ENCODE data around the gene UBL4A. TPM values are rescaled to one million over a fixed set of nuclear protein-coding genes. Genes with fewer than 3 reads are reported as not detected.

UBL4A gene
- total RNA-seq, 1 experiment from 2014 or later = 38.8 TPM

DNA sequence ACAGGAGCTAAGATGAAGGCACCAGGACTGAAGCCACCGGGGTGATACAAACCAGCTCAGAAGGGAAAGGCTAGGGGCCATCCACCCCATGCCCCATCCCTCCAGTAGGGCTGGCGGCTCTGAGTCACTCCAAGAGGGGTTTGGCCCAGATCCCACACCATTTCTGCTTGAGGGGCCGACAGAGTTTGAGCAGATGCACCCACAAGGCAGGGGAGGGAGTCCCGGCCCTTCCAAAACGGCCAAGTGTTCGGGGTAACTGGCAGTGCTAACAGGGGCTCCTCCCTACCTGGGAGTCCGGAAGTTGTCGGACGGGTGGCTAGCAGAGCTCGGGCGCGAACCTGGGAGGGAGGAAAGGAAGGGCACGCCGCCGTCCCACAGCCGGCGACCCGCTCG is 3.6 kb upstream of the UBL4A start:
- no peaks in the 10 kb centered on the region for H3K27me3 Mint-ChIP-seq (ENCODE audit: insufficient read depth, unreplicated experiment)
- H3K9me3 ChIP-seq = no peaks in the 10 kb centered on the region
- no TSS peak for BruUV-seq (replicated peaks)
- POLR2A ChIA-PET = interaction anchor here (0.5 to 1.9 kb wide), 15 partner anchors 9 to 316 kb away, joined by 3 to 16 read pairs (median 4); partner anchors contain the start of genes EMD, FAM3A, FAM50A and IKBKG
- peak overlapping the region; percentile 92 for H3K27ac Mint-ChIP-seq (ENCODE audit: unreplicated experiment)
- no peaks in the 10 kb centered on the region for H3K9me3 Mint-ChIP-seq (ENCODE audit: unreplicated experiment)
- TF ChIP-seq, protein P1, sequence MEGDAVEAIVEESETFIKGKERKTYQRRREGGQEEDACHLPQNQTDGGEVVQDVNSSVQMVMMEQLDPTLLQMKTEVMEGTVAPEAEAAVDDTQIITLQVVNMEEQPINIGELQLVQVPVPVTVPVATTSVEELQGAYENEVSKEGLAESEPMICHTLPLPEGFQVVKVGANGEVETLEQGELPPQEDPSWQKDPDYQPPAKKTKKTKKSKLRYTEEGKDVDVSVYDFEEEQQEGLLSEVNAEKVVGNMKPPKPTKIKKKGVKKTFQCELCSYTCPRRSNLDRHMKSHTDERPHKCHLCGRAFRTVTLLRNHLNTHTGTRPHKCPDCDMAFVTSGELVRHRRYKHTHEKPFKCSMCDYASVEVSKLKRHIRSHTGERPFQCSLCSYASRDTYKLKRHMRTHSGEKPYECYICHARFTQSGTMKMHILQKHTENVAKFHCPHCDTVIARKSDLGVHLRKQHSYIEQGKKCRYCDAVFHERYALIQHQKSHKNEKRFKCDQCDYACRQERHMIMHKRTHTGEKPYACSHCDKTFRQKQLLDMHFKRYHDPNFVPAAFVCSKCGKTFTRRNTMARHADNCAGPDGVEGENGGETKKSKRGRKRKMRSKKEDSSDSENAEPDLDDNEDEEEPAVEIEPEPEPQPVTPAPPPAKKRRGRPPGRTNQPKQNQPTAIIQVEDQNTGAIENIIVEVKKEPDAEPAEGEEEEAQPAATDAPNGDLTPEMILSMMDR (IDR thresholded peaks at IDR 0.05; ENCODE audit: insufficient read depth in 1 of 2, low read depth in 1 of 2, low read length in 1 of 2, severe bottlenecking in 1 of 2, unreplicated experiment in 1 of 2) = no peak
- intact Hi-C loops (cut with micrococcal nuclease; ENCODE audit: unreplicated experiment) = loop anchor here (1.0 to 2.0 kb wide), 2 partner anchors 26 to 45 kb away; partner anchors contain the start of gene FAM3A
- H3K27me3 ChIP-seq (replicated peaks; ENCODE audit: control insufficient read depth, insufficient read depth, low read length) = no peaks in the 10 kb centered on the region
- peak overlapping the region; percentile 73 for H3K4me3 Mint-ChIP-seq (ENCODE audit: unreplicated experiment)
- H3K36me3 Mint-ChIP-seq (ENCODE audit: insufficient read depth, unreplicated experiment) = peaks cover 5% of the 10 kb centered on the region
- H3K4me1 Mint-ChIP-seq (ENCODE audit: low read depth, unreplicated experiment) = peaks cover 6% of the 10 kb centered on the region
- CTCF ChIA-PET = interaction anchor here (0.7 to 1.7 kb wide), 6 partner anchors 11 to 117 kb away, joined by 3 to 7 read pairs (median 4); partner anchors contain the start of genes DNASE1L1, FAM3A and LAGE3
- peak overlapping the region; percentile 57 for H3K4me3 ChIP-seq (ENCODE audit: low read depth, low read length)
- 0 out of 2 replicates have a peak, but pooled peaks cover under 1% of the 10 kb centered on the region for H3K36me3 ChIP-seq (ENCODE audit: control insufficient read depth, insufficient read depth, low read length)
- DNase-seq = peak in 1 of 2 experiments; percentile 5
- H3K4me1 ChIP-seq = peaks cover 4% of the 10 kb centered on the region; the same call in 1 of the 2 replicates

DNA sequence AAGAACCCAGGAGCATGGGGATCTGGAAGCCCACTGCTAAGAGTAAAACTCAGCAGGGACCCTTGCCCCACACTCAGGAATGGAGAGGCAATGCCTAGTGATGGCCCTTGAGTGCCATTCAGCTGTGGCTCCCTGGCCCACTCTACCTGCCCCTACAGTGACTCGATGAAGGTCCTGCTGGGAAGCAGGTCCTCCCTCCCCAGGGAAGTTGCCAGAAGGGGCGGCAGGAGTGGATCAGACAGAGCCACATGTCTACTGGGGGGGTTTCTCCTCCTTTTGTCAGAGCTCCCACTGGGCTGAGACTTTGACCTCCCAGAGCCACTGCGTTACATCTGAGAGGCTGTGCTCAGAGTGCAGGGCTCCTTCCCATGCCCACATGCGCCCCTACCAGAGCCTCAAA is 2.8 kb upstream of the UBL4A start:
- Mint-ChIP-seq H3K27me3 (ENCODE audit: insufficient read depth, unreplicated experiment) (no peaks in the 10 kb centered on the region), H3K9me3 (ENCODE audit: unreplicated experiment) (no peaks in the 10 kb centered on the region), H3K27ac (ENCODE audit: unreplicated experiment) (peak overlapping the region; percentile 92), H3K4me3 (ENCODE audit: unreplicated experiment) (peak overlapping the region; percentile 73), H3K4me1 (ENCODE audit: low read depth, unreplicated experiment) (peaks cover 6% of the 10 kb centered on the region), H3K36me3 (ENCODE audit: insufficient read depth, unreplicated experiment) (peaks cover 5% of the 10 kb centered on the region)
- Histone ChIP-seq H3K4me3 (ENCODE audit: low read depth, low read length) (peak overlapping the region; percentile 4; the same call in 1 of the 2 replicates), H3K27me3 (replicated peaks; ENCODE audit: control insufficient read depth, insufficient read depth, low read length) (no peaks in the 10 kb centered on the region), H3K9me3 (no peaks in the 10 kb centered on the region), H3K4me1 (peaks cover 4% of the 10 kb centered on the region; the same call in 1 of the 2 replicates), H3K36me3 (ENCODE audit: control insufficient read depth, insufficient read depth, low read length) (0 out of 2 replicates have a peak, but pooled peaks cover 1% of the 10 kb centered on the region)
- BruUV-seq (replicated peaks) = no TSS peak
- TF ChIP-seq, protein P1 (IDR thresholded peaks at IDR 0.05; ENCODE audit: insufficient read depth in 1 of 2, low read depth in 1 of 2, low read length in 1 of 2, severe bottlenecking in 1 of 2, unreplicated experiment in 1 of 2) = no peak
- intact Hi-C loops (cut with micrococcal nuclease; ENCODE audit: unreplicated experiment) = no loop called here
- no peak for DNase-seq
- CTCF ChIA-PET = interaction anchor here (1.7 kb wide), 1 partner anchor 116 kb away, joined by 7 read pairs; no protein-coding TSS in a partner anchor
- POLR2A ChIA-PET = interaction anchor here (1.7 to 1.9 kb wide), 3 partner anchors 11 to 38 kb away, joined by 8 to 16 read pairs (median 8); partner anchors contain the start of genes FAM3A and LAGE3

GRCh38 chrX:154488336-154489075 is 2.1 kb upstream of the UBL4A start:
- H3K27me3 Mint-ChIP-seq (ENCODE audit: insufficient read depth, unreplicated experiment) = no peaks in the 10 kb centered on the region
- H3K4me3 Mint-ChIP-seq (ENCODE audit: unreplicated experiment) = peak overlapping the region; percentile 16
- POLR2A ChIA-PET = no interaction called here
- H3K27me3 ChIP-seq (replicated peaks; ENCODE audit: control insufficient read depth, insufficient read depth, low read length) = no peaks in the 10 kb centered on the region
- TF ChIP-seq, protein P1 (IDR thresholded peaks at IDR 0.05; ENCODE audit: insufficient read depth in 1 of 2, low read depth in 1 of 2, low read length in 1 of 2, severe bottlenecking in 1 of 2, unreplicated experiment in 1 of 2) = no peak
- peaks cover 4% of the 10 kb centered on the region; the same call in 1 of the 2 replicates for H3K4me1 ChIP-seq
- no peak overlapping the region for H3K4me3 ChIP-seq (ENCODE audit: low read depth, low read length)
- H3K4me1 Mint-ChIP-seq (ENCODE audit: low read depth, unreplicated experiment) = peaks cover 6% of the 10 kb centered on the region
- CTCF ChIA-PET = no interaction called here
- H3K36me3 Mint-ChIP-seq (ENCODE audit: insufficient read depth, unreplicated experiment) = peaks cover 10% of the 10 kb centered on the region
- H3K9me3 ChIP-seq = no peaks in the 10 kb centered on the region
- 0 out of 2 replicates have a peak, but pooled peaks cover 1% of the 10 kb centered on the region for H3K36me3 ChIP-seq (ENCODE audit: control insufficient read depth, insufficient read depth, low read length)
- BruUV-seq (replicated peaks) = no TSS peak
- H3K27ac Mint-ChIP-seq (ENCODE audit: unreplicated experiment) = no peak overlapping the region
- H3K9me3 Mint-ChIP-seq (ENCODE audit: unreplicated experiment) = no peaks in the 10 kb centered on the region
- DNase-seq = no peak
- intact Hi-C loops (cut with micrococcal nuclease; ENCODE audit: unreplicated experiment) = no loop called here
